Measurements from ENCODE around the gene CBL. TPM values are rescaled to one million over a fixed set of nuclear protein-coding genes. Genes with fewer than 3 reads are reported as not detected.

The CBL gene
- total RNA-seq, 1 experiment from 2014 or later: 56.4 TPM

GRCh38 chr11:119338965-119339588 is 132.9 kb downstream of the CBL start:
- Histone ChIP-seq H3K14ac (ENCODE audit: insufficient read depth, low read length) (no peak overlapping the region), H3K23ac (ENCODE audit: insufficient read length, low read depth, low read length) (no peak overlapping the region), H4K8ac (replicated peaks; ENCODE audit: insufficient read length, low read depth, low read length) (no peak overlapping the region), H3K4me1 (ENCODE audit: insufficient read depth, low read length) (no peaks in the 10 kb centered on the region; the same call in 1 of the 2 replicates), H2BK5ac (ENCODE audit: insufficient read length, low read length) (no peak overlapping the region), H3K23me2 (ENCODE audit: insufficient read length, low read depth, low read length, poor library complexity, severe bottlenecking) (peaks cover 28% of the 10 kb centered on the region), H2BK12ac (ENCODE audit: insufficient read length, low read depth, low read length) (no peak overlapping the region), H3K79me1 (ENCODE audit: insufficient read depth, low read depth, low read length, poor library complexity, severe bottlenecking) (peaks cover 9% of the 10 kb centered on the region), H3K79me2 (ENCODE audit: insufficient read depth, low read length) (peaks cover 13% of the 10 kb centered on the region; the same call in 1 of the 2 replicates), H3K4ac (ENCODE audit: low read depth, low read length) (no peak overlapping the region), H3K9ac (ENCODE audit: extremely low read depth, insufficient read length, low read length) (no peak overlapping the region), H2BK15ac (ENCODE audit: low read depth, low read length) (no peak overlapping the region), H3K18ac (ENCODE audit: insufficient read length, low read depth, low read length) (no peak overlapping the region), H3T11ph (ENCODE audit: low read length) (no peak overlapping the region), H2BK20ac (ENCODE audit: low read depth, low read length, poor library complexity, severe bottlenecking) (no peak overlapping the region), H2AFZ (ENCODE audit: low read length) (no peak overlapping the region), H2BK120ac (ENCODE audit: low read depth, low read length, poor library complexity, severe bottlenecking) (no peak overlapping the region), H3K56ac (ENCODE audit: insufficient read length, low read depth, low read length) (no peak overlapping the region), H3K9me3 (ENCODE audit: control insufficient read depth, low read depth, low read length) (no peaks in the 10 kb centered on the region), H4K20me1 (ENCODE audit: control insufficient read depth, insufficient read depth, insufficient read length) (no peaks in the 10 kb centered on the region), H4K5ac (ENCODE audit: insufficient read length, low read depth, low read length) (no peak overlapping the region), H3K27me3 (ENCODE audit: insufficient read depth, low read length) (peaks cover 16% of the 10 kb centered on the region), H3K4me2 (ENCODE audit: insufficient read depth, insufficient read length, low read length) (peak overlapping the region; percentile 56), H4K91ac (ENCODE audit: insufficient read length, low read depth, low read length) (no peak overlapping the region), H2AK5ac (ENCODE audit: insufficient read length, low read length) (no peak overlapping the region), H3K27ac (ENCODE audit: insufficient read length, low read depth, low read length) (no peak overlapping the region)
- Mint-ChIP-seq H3K4me3 (peak overlapping the region; percentile 38 to 99), H3K27ac (no peak overlapping the region), H3K9me3 (no peaks in the 10 kb centered on the region; a peak in 1 of 5 replicates), H3K27me3 (ENCODE audit: low read depth) (peaks cover 50% of the 10 kb centered on the region), H3K4me1 (peaks cover 43 to 65% of the 10 kb centered on the region in 2 experiments), H3K36me3 (ENCODE audit: insufficient read depth in 1 of 3, low read depth in 3 of 3) (peaks cover 13 to 18% (median 15%) of the 10 kb centered on the region in 3 experiments)
- DNase-seq: peak; percentile 40
- TF ChIP-seq, protein P1, sequence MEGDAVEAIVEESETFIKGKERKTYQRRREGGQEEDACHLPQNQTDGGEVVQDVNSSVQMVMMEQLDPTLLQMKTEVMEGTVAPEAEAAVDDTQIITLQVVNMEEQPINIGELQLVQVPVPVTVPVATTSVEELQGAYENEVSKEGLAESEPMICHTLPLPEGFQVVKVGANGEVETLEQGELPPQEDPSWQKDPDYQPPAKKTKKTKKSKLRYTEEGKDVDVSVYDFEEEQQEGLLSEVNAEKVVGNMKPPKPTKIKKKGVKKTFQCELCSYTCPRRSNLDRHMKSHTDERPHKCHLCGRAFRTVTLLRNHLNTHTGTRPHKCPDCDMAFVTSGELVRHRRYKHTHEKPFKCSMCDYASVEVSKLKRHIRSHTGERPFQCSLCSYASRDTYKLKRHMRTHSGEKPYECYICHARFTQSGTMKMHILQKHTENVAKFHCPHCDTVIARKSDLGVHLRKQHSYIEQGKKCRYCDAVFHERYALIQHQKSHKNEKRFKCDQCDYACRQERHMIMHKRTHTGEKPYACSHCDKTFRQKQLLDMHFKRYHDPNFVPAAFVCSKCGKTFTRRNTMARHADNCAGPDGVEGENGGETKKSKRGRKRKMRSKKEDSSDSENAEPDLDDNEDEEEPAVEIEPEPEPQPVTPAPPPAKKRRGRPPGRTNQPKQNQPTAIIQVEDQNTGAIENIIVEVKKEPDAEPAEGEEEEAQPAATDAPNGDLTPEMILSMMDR (conservative IDR thresholded peaks at IDR 0.05): no peak
- no CpG with 5 or more reads among the region's 11 CpGs for whole genome bisulfite sequencing (ENCODE audit: extremely low coverage, insufficient read length, low lambda C conversion rate)

Measured in H9 (cell line).